Activated T-helper 17 cell treated with anti-CD3 and anti-CD28 coated beads, Interleukin-2, amount 50 U/mL, for 72 hours (primary cell): ENCODE measurements around the gene SBF1. TPM values are rescaled to one million over a fixed set of nuclear protein-coding genes. Genes with fewer than 3 reads are reported as not detected.

Source experiments
- ATAC-seq: fragments of 150-1000 bp; cut with Tn5 transposase; replicated peaks from 2 replicates; pipeline ENCODE4 v1.10.0; 2021; ENCODE audit warnings: mild to moderate bottlenecking, moderate library complexity
- H3K27ac Mint-ChIP-seq: one replicate; pipeline ENCODE4 v1.8.0; 2022; ENCODE audit warnings: mixed read lengths
- H3K27me3 Mint-ChIP-seq: one replicate; pipeline ENCODE4 v1.8.0; 2022; ENCODE audit warnings: mixed read lengths
- H3K36me3 Mint-ChIP-seq: one replicate; pipeline ENCODE4 v1.8.0; 2022; ENCODE audit warnings: low read depth, mild to moderate bottlenecking, mixed read lengths
- H3K4me1 Mint-ChIP-seq: one replicate; pipeline ENCODE4 v1.8.0; 2022; ENCODE audit warnings: mixed read lengths
- H3K4me3 Mint-ChIP-seq: one replicate; pipeline ENCODE4 v1.8.0; 2022; ENCODE audit warnings: mild to moderate bottlenecking, mixed read lengths
- H3K9me3 Mint-ChIP-seq: one replicate; pipeline ENCODE4 v1.8.0; 2022; ENCODE audit warnings: mixed read lengths
- total RNA-seq, 2 donors: library from RNA; stranded (reverse); gene quantifications; one replicate each; pipeline ENCODE4 v1.2.3, GENCODE V29; 2022

The SBF1 gene
- total RNA-seq, 2 donors from 2014 or later = 84.2 to 126 TPM

DNA sequence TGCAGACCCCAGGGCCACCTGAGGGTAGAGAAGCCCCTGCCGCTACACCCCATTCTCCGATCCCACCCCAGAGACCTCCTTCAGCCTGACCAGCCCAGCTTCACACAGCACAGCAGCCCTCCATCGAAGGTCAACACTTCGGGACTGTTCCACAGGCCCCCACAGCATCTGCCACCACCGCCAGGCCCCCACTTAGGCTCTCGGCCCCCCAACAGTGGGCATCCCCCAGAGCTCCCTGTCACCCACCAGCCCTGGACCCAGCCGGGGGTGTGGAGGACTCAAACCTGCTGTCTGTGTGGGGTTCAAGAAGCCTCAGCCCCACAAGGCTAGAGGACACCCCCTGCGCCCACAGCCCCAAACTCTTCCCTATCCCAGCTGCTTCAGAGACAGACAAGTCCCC lies 6.2 kb downstream of the SBF1 start:
- no peak for ATAC-seq
- peak overlapping the region; percentile 92 for H3K27ac Mint-ChIP-seq
- H3K4me1 Mint-ChIP-seq = peaks cover 21% of the 10 kb centered on the region
- H3K9me3 Mint-ChIP-seq = no peaks in the 10 kb centered on the region
- peak overlapping the region; percentile 86 for H3K4me3 Mint-ChIP-seq
- peaks cover 42% of the 10 kb centered on the region for H3K36me3 Mint-ChIP-seq
- no peaks in the 10 kb centered on the region for H3K27me3 Mint-ChIP-seq

DNA sequence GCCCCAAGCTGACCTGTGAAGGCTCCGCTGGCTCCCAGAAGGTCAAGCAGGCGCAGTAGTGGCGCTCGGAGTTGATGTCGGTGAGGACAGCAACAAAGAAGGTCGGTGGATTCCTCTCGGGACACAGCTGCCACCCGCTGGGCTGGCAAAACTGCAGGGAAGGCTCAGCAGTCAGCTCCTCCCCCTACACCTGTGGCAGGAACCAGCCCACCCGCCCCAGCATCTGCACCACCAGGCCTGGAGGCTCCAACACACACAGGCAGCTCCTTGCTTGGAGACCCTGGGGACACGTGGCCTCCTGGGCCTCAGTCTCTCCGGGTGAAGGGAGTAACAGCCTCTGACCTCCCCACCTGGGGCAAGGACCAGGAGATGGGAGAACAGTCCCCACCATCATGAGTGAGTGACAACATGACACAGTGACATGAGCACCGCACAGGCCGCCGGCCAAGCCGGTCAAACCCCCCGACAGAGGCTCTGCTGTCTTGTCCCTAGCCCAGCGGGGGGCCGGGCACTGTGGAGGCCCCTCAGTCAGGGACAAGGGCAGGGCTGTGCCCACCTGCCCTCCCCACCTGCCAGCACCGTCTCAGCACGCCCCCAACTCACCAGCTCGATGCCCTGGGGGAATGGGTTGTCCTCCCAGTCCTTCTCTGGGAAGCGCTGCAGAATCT lies 6.9 kb downstream of the SBF1 start:
- Mint-ChIP-seq H3K27me3 (no peaks in the 10 kb centered on the region), H3K36me3 (peaks cover 44% of the 10 kb centered on the region), H3K4me3 (no peak overlapping the region), H3K4me1 (peaks cover 14% of the 10 kb centered on the region), H3K27ac (peak overlapping the region; percentile 92), H3K9me3 (no peaks in the 10 kb centered on the region)
- ATAC-seq = no peak

DNA sequence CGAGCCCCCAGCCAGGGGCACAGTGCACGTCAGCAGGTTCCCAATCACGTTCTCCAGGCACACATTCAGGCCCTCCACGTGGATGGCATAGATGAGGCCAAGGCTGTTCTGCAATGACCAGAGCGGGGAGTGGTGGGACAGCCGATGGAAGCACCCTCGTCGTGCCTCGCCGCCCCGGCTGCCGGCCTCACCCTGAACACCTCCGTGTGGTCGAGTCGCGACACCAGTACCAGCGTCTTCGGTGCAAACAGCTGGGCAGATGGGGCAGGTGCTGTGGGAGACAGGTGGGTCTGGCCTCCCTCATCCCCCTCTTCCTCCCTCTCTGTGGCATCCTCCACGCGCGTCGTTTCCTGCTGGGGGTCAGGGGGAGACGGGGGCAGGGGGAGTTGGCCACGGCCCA lies 7.5 kb downstream of the SBF1 start:
- H3K27ac Mint-ChIP-seq = no peak overlapping the region
- H3K9me3 Mint-ChIP-seq = no peaks in the 10 kb centered on the region
- H3K36me3 Mint-ChIP-seq = peaks cover 46% of the 10 kb centered on the region
- no peak overlapping the region for H3K4me3 Mint-ChIP-seq
- ATAC-seq = no peak
- no peaks in the 10 kb centered on the region for H3K27me3 Mint-ChIP-seq
- H3K4me1 Mint-ChIP-seq = peaks cover 11% of the 10 kb centered on the region

DNA sequence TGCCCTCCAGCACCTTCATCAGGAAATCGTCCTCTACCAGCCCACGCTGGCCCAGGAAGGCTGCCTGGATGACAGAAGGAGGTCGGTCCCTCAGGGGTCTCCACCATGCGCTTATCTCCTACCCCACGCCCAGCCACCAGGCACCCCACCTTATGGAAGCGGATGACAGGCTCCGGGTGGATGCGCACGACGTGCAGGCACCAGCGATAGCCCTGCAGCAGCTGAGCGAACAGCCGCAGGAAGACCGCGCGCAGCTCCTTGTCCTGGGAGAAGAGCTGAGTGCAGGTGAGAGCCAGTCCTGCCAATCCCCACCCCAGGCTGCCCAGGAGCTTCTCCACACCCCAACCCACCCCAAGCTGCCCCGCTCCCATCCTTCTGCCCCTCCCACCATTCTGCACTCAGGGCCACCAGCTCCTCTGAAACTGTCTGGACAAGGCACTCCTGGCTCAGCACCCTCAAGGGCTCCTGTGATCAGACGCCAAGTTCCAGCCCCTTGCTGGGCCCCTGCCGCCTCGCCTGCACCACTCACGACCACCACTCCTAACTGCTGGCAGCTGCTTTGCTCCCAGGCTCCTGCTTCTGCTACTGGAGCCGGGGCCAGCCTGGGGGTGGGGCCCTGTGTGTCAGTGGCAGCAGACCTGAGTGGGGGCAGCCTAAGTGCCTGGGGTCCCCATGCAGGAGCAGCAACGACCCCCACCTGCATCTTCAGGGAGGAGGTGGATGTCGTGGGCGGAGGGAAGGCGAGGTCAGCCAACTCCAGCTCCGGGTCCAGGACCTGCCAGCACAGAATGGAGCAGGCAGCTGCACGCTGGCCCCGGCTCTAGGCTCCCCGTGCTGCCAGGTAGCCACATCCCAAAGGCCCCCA lies 9.5 kb downstream of the SBF1 start:
- Mint-ChIP-seq H3K27me3 (no peaks in the 10 kb centered on the region), H3K36me3 (peaks cover 64% of the 10 kb centered on the region), H3K4me1 (peaks cover 2% of the 10 kb centered on the region), H3K9me3 (no peaks in the 10 kb centered on the region), H3K27ac (no peak overlapping the region), H3K4me3 (no peak overlapping the region)
- no peak for ATAC-seq

DNA sequence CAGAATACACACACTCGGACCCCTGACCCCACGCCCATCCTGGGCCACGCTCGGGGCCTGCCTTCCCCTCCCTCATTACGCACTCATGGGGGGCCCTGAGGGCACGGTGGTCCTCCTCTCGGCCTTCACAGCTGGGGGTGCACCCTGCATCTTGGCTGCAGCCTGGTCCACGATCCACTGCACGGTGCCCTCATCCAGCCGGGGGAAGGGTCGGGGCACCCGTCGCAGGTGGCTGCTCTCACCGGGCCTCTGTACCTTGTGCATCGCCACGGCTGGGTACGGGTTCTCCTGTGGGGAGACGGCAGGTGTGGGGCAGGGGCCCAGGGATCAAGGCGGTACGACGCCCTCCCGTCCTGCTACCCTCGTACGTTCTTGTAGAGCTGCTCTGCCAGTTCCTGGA lies 10.4 kb downstream of the SBF1 start:
- H3K4me3 Mint-ChIP-seq = no peak overlapping the region
- no peak for ATAC-seq
- H3K36me3 Mint-ChIP-seq = peaks cover 68% of the 10 kb centered on the region
- H3K9me3 Mint-ChIP-seq = no peaks in the 10 kb centered on the region
- H3K27ac Mint-ChIP-seq = no peak overlapping the region
- no peaks in the 10 kb centered on the region for H3K27me3 Mint-ChIP-seq
- no peaks in the 10 kb centered on the region for H3K4me1 Mint-ChIP-seq

DNA sequence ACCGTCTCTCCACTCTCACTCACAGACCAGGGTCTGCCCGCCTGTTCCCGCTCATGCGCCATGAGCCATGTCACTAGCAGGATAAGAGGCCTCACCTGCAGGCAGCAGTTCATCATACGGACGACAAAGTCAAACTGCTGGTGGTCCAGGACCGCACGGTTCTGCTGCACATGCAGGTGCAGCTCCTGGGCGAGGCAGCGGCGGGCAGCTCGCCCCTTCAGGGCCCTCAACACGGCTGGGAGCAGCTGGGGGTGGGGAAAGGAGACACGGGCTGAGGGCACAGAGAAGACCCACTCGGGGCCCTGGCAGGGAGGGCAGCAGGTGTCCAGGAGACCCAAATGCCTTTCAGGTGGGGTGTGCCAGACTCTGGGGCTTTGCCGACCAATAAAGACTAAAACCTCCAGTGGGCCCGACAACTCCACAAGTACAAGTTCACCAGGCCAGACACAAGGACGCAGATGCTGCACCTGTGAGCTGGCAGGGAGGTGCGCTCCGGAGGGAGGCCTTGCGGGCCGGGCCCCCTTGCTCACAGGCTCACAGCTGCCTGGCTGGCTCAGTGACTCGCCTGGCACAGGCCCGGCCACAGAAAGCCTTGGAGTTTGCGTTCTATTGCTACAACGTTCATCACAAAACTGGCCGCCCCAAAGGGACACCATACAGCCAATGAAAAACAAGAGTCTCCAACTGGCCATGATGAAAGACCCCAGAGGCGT lies 11.5 kb downstream of the SBF1 start:
- Mint-ChIP-seq H3K36me3 (peaks cover 73% of the 10 kb centered on the region), H3K27ac (no peak overlapping the region), H3K4me1 (no peaks in the 10 kb centered on the region), H3K4me3 (no peak overlapping the region), H3K9me3 (no peaks in the 10 kb centered on the region), H3K27me3 (no peaks in the 10 kb centered on the region)
- no peak for ATAC-seq

DNA sequence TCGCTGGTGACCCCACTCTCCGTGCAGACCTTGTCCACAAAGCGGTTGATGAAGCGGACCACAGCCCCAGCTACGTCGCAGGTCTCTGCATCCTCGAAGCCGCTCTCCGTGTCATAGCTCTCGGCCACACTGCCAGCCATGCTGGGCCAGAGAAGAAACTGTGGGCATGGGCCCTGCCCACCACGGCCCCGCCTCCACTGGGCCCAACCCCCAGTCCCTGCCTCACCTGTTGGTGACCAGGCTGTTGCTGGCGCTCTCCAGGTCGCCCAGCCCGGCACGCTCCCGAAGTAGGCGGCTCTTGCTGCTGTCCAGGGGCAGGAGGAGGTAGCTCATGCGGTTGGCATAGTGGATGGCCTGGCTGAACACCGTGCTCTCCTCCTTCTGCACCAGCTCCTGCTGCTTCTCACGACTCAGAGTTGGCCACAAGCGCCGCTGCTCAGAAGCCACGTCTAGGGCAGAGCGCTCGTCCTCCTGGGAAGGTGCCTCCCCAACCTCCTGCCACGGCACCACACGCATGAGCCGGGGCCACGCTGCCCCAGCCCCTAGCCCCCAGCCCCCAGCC lies 12.8 kb downstream of the SBF1 start:
- peaks cover 82% of the 10 kb centered on the region for H3K36me3 Mint-ChIP-seq
- H3K27ac Mint-ChIP-seq = no peak overlapping the region
- ATAC-seq = no peak
- H3K27me3 Mint-ChIP-seq = no peaks in the 10 kb centered on the region
- no peaks in the 10 kb centered on the region for H3K9me3 Mint-ChIP-seq
- H3K4me3 Mint-ChIP-seq = no peak overlapping the region
- H3K4me1 Mint-ChIP-seq = no peaks in the 10 kb centered on the region

DNA sequence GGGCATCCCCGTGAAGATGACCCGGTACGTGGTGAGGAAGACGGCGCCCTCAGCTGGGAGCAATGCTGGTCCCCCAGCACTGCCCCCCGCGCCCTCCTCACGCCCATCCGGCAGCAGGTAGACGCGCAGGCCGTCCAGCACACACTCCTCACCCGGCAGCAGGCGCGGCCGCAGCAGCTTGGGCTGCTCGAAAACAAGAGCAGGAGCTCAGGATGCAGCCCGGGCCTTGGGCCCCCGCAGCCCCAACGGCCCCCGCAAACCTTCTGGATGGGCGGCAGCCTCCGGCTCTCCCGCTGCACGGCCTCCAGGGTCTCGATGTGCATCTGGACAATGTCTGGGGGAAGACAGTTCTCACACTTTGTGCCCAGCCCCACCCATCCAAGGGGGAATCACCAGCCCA lies 13.3 kb downstream of the SBF1 start:
- Mint-ChIP-seq H3K36me3 (peaks cover 82% of the 10 kb centered on the region), H3K9me3 (no peaks in the 10 kb centered on the region), H3K4me1 (no peaks in the 10 kb centered on the region), H3K4me3 (no peak overlapping the region), H3K27me3 (no peaks in the 10 kb centered on the region), H3K27ac (no peak overlapping the region)
- ATAC-seq = no peak

DNA sequence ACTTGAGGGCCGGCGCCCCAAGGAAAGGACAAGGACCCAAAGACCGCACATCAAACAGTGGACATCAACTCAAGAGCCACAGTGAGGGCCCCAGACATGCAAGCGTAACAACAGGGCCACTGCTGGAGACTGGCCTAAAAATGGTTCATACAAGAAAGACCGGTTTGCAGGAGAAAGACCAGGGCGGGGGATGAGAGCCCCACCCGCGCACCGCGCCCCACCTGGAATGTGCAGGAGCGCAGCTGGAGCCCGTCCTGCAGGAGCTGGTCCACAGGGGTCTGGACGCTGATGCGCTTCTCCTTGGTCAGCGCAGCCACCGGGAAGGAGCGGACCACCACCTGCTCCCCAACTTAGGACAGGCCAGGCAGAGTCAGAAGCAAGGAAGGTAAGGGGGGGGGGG lies 13.9 kb downstream of the SBF1 start:
- Mint-ChIP-seq H3K4me1 (no peaks in the 10 kb centered on the region), H3K36me3 (peaks cover 79% of the 10 kb centered on the region), H3K27me3 (no peaks in the 10 kb centered on the region), H3K9me3 (no peaks in the 10 kb centered on the region), H3K27ac (no peak overlapping the region), H3K4me3 (no peak overlapping the region)
- no peak for ATAC-seq

DNA sequence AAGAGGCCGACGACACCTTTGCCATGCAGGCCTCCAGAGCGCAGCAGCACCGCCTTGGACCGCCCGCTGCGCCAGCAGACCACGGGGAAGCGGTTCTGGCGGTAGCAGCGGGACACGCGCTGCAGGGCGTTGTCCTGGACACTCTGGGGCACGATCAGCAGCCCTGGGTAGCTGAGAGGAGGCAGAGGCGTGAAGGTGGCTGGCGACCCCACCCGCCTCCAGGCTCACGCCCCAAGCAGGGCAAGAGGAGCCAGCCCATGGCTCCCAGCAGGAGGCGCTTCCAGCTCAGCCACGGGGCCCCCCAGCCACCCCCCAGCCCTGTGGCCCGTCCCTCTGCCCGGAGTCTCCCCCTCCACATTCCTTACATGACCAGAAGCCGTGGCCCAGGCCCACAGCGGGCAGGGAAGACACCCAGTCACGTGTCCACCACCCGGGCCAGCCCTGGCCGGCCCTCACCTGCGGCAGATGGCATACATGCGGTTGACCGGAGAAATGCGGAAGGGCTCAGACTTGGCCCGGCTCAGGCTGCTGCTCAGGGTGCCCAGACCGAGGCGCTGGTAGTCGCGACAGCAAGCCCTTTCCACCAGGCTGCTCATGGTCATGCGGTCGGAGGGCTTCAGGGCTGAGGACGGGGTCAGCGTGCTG lies 15.2 kb downstream of the SBF1 start:
- Mint-ChIP-seq H3K27me3 (no peaks in the 10 kb centered on the region), H3K36me3 (peaks cover 81% of the 10 kb centered on the region), H3K9me3 (no peaks in the 10 kb centered on the region), H3K27ac (no peak overlapping the region), H3K4me1 (no peaks in the 10 kb centered on the region), H3K4me3 (no peak overlapping the region)
- no peak for ATAC-seq

DNA sequence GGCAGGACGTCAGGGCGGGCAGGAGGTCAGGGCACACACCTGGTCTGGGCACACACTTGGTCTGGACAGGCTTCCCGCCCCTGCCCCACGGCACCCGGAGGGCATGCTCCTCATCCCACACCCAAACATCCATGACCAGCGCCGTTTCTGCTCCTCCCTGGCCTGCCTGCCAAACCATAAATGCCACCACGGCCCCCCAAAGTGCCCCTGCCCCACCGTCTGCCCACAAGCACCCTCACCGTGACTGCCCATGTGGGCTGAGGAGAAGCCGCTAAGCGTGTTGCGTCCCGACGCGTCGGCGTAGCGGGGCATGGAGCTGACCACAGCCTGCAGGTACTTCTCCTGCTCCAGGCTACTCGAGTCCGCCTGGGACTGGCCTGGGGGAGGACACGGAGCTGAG lies 15.8 kb downstream of the SBF1 start:
- H3K36me3 Mint-ChIP-seq = peaks cover 78% of the 10 kb centered on the region
- no peaks in the 10 kb centered on the region for H3K9me3 Mint-ChIP-seq
- H3K4me3 Mint-ChIP-seq = no peak overlapping the region
- ATAC-seq = no peak
- H3K27ac Mint-ChIP-seq = no peak overlapping the region
- no peaks in the 10 kb centered on the region for H3K27me3 Mint-ChIP-seq
- no peaks in the 10 kb centered on the region for H3K4me1 Mint-ChIP-seq

DNA sequence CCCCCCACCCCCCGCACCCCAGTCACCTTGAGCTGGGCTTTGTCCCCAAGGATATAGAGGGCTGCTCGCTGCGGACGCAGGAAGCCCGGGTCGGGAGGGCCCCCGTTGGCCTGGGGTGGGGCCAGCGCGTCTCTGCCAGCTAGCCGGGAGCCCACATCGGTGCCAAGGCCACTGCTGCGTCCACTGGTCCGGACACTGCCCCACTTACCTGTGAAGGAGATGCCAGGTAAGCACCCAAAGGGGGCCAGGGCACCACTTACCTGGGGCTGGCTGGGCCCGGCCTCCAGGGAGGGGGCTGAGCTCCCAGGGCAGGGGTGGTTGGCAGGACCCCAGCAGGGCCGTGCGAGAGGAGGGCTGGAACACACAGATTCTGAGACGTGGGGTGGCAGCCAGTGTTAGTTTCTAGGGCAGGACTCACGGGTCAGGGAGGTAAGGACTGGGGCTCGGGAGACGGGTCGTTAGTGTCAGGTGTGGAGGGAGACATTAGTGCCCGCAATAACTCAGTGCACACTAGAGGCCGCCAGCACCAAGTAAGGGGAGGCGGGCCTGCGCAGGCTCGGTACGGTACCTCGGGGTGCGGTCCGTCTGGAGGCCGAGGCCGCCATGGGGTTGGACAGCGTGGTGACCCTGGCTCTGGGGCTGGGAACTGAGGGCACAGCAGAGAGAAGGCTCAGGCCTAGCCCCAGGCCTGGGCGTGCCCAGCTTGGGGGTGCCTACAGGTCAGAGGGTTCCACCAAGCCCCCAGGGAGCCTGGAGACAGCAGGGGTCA lies 18.2 kb downstream of the SBF1 start:
- H3K9me3 Mint-ChIP-seq = no peaks in the 10 kb centered on the region
- peaks cover 8% of the 10 kb centered on the region for H3K4me1 Mint-ChIP-seq
- peaks cover 82% of the 10 kb centered on the region for H3K36me3 Mint-ChIP-seq
- H3K27me3 Mint-ChIP-seq = no peaks in the 10 kb centered on the region
- H3K4me3 Mint-ChIP-seq = no peak overlapping the region
- ATAC-seq = no peak
- H3K27ac Mint-ChIP-seq = no peak overlapping the region

DNA sequence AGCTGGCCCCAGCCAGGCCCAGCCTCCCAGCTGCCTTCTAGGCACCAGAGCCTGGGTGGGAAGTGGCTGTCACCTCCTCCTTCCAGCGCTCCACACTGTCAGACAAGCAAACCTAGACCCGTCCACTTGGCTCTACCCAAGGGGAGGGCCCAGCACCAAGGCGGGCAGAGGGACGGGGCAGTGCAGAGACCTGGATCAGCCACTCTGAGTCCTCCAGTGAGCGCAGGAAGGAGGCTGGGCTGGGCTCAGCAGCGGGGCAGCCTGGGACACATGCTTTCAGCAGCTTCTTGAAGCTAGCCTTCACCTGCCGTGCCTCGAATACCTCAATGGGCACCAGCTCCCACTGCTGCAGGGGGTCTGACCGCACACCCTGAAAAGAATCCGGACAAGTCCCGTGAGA lies 18.8 kb downstream of the SBF1 start:
- Mint-ChIP-seq H3K27ac (no peak overlapping the region), H3K4me1 (peaks cover 8% of the 10 kb centered on the region), H3K27me3 (no peaks in the 10 kb centered on the region), H3K4me3 (no peak overlapping the region), H3K36me3 (peaks cover 84% of the 10 kb centered on the region), H3K9me3 (no peaks in the 10 kb centered on the region)
- ATAC-seq = no peak

DNA sequence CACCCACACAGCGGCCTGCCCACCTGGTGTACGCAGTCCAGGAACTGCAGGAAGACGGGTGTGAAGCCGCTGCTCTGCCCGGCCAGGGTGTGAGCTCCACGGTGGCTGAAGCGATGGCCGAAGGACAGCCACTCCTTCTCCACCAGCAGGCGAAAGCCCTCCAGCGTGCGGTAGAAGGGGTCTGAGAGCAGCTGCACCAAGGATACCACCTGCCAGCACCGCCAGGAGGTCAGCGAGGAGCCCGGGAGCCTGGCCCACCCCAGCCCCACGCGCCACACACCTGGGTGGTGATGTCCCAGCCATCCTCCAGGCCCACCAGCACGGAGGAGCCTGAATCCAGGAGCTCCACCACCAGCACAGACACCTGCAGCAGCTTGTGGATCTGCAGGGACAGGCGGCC lies 19.6 kb downstream of the SBF1 start:
- no peaks in the 10 kb centered on the region for H3K27me3 Mint-ChIP-seq
- ATAC-seq = no peak
- H3K36me3 Mint-ChIP-seq = peaks cover 84% of the 10 kb centered on the region
- peaks cover 8% of the 10 kb centered on the region for H3K4me1 Mint-ChIP-seq
- H3K27ac Mint-ChIP-seq = no peak overlapping the region
- H3K9me3 Mint-ChIP-seq = no peaks in the 10 kb centered on the region
- no peak overlapping the region for H3K4me3 Mint-ChIP-seq
